GM13976 (cell line): ENCODE measurements around the gene DISP1.

ENCODE experiments used
- DNase-seq: peaks from one replicate; pipeline ENCODE4 v3.0.0; 2012; ENCODE audit warnings: low spot score
- in situ Hi-C: fragments of 300-500 bp; cut with MboI; formaldehyde crosslinking; loops from one replicate; pipeline ENCODE4 v1.12.0; 2022; ENCODE audit warnings: low sequenced_read_pairs, mixed read lengths, inconsistent platforms; ENCODE audit not compliant: unreplicated experiment
- TF ChIP-seq, protein P1 (sequence below): IDR thresholded peaks from 2 replicates; pipeline ENCODE4 v1.5.1; 2012; ENCODE audit warnings: borderline replicate concordance, mild to moderate bottlenecking; ENCODE audit not compliant: insufficient read depth; ENCODE audit errors: extremely low read depth, missing control alignments, control extremely low read depth

The DISP1 gene, protein sequence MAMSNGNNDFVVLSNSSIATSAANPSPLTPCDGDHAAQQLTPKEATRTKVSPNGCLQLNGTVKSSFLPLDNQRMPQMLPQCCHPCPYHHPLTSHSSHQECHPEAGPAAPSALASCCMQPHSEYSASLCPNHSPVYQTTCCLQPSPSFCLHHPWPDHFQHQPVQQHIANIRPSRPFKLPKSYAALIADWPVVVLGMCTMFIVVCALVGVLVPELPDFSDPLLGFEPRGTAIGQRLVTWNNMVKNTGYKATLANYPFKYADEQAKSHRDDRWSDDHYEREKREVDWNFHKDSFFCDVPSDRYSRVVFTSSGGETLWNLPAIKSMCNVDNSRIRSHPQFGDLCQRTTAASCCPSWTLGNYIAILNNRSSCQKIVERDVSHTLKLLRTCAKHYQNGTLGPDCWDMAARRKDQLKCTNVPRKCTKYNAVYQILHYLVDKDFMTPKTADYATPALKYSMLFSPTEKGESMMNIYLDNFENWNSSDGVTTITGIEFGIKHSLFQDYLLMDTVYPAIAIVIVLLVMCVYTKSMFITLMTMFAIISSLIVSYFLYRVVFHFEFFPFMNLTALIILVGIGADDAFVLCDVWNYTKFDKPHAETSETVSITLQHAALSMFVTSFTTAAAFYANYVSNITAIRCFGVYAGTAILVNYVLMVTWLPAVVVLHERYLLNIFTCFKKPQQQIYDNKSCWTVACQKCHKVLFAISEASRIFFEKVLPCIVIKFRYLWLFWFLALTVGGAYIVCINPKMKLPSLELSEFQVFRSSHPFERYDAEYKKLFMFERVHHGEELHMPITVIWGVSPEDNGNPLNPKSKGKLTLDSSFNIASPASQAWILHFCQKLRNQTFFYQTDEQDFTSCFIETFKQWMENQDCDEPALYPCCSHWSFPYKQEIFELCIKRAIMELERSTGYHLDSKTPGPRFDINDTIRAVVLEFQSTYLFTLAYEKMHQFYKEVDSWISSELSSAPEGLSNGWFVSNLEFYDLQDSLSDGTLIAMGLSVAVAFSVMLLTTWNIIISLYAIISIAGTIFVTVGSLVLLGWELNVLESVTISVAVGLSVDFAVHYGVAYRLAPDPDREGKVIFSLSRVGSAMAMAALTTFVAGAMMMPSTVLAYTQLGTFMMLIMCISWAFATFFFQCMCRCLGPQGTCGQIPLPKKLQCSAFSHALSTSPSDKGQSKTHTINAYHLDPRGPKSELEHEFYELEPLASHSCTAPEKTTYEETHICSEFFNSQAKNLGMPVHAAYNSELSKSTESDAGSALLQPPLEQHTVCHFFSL (N-terminal part only)

DNA sequence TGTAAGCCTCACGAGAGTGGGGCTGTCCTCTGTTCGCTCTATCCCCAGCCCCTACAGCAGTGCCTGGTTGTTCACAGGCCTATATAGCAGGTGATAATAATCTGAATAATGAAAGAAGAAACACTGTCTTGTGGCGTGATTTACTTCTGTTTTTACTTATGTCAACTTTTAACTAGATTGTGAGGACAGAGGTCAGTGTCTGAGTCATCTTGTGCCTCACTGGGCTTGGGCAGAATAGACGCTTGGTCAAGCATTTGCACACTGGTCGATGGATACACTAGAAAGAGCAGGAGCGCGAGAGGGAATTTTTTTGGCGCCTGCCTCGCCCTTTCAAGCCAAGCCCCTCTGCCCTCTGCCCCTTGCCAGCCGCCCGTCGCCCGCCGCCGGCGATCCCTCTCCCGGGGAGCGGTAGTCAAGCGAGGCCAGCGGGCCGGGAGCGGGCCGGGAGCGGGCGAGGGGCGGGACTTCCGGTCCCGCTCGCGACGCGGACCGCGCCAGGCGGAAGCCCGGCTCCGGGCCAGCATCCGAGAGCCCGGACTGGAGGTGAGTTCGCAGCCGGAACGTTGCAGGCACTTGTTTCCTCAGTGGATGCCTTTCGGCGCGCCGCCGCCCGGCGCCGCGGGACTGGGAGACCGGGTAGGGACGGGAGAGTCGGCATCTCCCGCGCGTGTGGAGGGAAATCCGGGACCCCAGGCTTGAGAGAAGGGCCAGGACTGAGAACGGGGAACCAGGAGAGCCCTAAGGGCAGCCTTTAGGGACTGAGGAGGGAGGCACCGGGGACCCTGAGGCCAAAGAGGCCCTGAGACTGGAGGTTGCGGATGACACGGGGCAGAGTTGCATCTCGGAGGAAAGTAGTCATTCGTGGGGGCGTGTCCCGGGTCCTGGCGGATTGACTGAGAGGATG, at the start of gene DISP1:
DISP1 (plus strand) TSS at position 504 of the 904 bp plus-strand sequence. CDS start 127,785 bp downstream, outside the sequence.
- in situ Hi-C loops: no loop called here
- TF ChIP-seq, protein P1, sequence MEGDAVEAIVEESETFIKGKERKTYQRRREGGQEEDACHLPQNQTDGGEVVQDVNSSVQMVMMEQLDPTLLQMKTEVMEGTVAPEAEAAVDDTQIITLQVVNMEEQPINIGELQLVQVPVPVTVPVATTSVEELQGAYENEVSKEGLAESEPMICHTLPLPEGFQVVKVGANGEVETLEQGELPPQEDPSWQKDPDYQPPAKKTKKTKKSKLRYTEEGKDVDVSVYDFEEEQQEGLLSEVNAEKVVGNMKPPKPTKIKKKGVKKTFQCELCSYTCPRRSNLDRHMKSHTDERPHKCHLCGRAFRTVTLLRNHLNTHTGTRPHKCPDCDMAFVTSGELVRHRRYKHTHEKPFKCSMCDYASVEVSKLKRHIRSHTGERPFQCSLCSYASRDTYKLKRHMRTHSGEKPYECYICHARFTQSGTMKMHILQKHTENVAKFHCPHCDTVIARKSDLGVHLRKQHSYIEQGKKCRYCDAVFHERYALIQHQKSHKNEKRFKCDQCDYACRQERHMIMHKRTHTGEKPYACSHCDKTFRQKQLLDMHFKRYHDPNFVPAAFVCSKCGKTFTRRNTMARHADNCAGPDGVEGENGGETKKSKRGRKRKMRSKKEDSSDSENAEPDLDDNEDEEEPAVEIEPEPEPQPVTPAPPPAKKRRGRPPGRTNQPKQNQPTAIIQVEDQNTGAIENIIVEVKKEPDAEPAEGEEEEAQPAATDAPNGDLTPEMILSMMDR: no peak

DNA sequence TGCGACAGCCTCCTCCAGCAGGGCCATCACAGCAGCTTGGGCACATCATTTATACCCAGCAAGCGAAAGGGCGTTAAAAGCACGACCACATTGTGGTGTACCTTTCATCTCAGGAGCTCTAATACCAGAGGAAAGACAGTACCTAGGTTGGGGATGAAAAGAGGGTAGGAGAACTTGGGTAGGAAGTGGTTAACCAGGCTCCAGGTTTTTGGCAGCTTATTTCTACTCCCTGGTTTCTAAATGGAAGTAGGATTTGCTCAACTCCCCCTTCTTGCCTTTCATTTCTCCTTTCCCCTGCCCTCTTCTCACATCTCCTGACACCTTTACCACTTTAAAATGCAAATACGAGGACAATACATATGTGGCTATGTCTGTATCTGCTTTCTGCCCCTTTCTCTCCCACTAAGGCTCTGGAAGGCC, 47.7 kb upstream of the DISP1 start:
- DNase-seq: no peak
- TF ChIP-seq, protein P1: no peak
- in situ Hi-C loops: no loop called here

More for the DNA sequence above, at the start of gene DISP1:
- peak; percentile 91 for DNase-seq

DNA sequence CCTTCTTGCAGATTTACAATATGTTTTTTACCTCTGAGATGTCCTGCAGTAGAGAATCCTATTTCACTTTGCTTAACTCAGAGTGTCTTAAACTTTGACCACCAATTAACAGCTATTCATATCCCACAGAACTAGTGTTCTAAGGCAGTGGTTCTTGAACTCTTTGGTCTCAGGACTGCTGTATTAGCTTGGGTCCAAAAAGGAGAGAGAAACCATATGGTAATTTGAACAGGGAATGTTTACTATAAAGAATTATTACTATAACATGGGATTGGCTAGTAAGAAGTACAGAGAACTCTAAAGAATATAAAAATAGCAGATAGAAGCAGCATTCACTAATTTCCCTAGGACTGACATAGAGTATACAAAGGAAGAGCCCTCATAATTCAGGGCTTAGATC, 46.2 kb upstream of the DISP1 start:
- no peak for DNase-seq
- TF ChIP-seq, protein P1: no peak
- in situ Hi-C loops: no loop called here

DNA sequence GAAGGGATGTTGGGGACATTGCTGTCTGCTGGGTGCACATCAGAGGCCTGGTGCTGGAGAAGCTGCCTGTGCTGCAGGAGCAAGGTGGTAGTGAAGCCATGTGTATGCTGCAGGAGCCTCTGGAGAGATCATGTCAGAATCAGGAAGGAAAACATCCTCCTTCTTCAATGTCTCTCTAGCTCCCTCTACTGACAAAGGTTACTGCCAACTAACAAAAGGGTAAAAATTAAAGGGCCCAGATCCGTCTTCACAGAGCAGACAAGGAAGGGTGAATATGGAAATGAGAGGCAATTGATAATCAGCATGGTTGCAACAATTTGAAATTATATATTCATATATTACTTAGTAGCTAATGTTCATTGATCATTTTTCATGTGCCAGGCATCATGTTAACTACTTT, 45.7 kb upstream of the DISP1 start:
- DNase-seq: no peak
- in situ Hi-C loops: no loop called here
- TF ChIP-seq, protein P1: no peak

DNA sequence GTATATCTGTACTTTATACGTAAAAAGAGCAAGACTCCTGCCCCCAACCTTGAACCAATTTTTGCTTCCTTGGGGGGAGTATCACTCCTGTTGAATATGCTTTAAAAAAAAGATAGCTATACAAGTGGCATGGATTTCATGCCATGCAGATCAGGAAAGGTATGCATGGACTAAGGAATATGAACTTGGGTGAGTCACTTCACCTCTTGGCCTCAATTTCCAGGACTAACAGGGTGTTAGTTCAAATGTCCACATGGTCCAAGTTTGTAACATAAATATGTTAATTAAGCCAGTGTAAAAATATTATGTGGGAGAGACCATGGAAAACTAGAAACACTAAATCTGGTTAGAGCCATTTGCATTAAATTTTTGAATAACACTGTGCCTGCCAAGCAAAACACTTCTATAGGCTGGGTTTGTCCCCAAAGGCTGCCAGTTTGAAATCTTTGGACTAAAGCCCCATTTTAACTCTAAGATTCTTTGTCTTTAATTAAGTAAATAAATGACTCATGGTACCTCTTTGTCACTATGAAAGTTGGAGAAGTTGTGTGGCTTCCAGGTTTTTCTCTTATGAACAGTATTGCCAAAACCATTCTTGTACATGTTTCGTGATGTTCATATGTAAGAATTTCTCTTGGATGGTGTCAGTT, 44.7 kb upstream of the DISP1 start:
- TF ChIP-seq, protein P1: no peak
- DNase-seq: no peak
- in situ Hi-C loops: no loop called here
